Motor neuron (in vitro differentiated cells): ENCODE data around the gene LHX2. TPM values are rescaled to one million over a fixed set of nuclear protein-coding genes. Genes with fewer than 3 reads are reported as not detected.
A peak's percentile ranks its signal among the peaks of the same experiment; 100 is the strongest.

Source experiments
- ATAC-seq, 8 experiments: fragments of 200-7000 bp; cut with Tn5 transposase; replicated peaks in 6 of 8; 2 replicates each; pipeline ENCODE4 v1.8.0; 2021; ENCODE audit warnings: mild to moderate bottlenecking in 8 of 8, moderate library complexity in 8 of 8
- H3K27ac ChIP-seq, 2 donors: fragments of 250-450 bp; sonication (Bioruptor Pico); 2 replicates each; pipeline ENCODE4 v1.9.0; 2021; ENCODE audit warnings: antibody characterized with exemption in 2 of 2, mild to moderate bottlenecking in 2 of 2, moderate library complexity in 1 of 2
- H3K4me1 ChIP-seq, 2 donors: fragments of 250-450 bp; sonication (Bioruptor Pico); replicated peaks in 1 of 2; 2 replicates each; pipeline ENCODE4 v1.6.1; 2021; ENCODE audit warnings: antibody characterized with exemption in 2 of 2, mild to moderate bottlenecking in 2 of 2, moderate library complexity in 1 of 2
- H3K4me3 ChIP-seq, 5 donors: fragments of 250-450 bp; sonication (Bioruptor Pico); 2 replicates each; pipeline ENCODE4 v1.9.0; 2021; ENCODE audit warnings: antibody characterized with exemption in 5 of 5, mild to moderate bottlenecking in 5 of 5, moderate library complexity in 4 of 5
- WGBS, 10 experiments: fragments of 450-650 bp; shearing (Covaris generic); methylation state at CpG; one replicate each; pipeline ENCODE4 v1.0.0; 2022; 5-methylcytosine and 5-hydroxymethylcytosine counted together
- in situ Hi-C, 9 experiments: fragments of 400-800 bp; cut with MboI; loops; one replicate each; pipeline ENCODE4 v1.15.0; 2021; ENCODE audit warnings: low sequenced_read_pairs in 9 of 9, low pct_unique_long_range_greater_than_20kb in 2 of 9; ENCODE audit not compliant: unreplicated experiment in 9 of 9
- total RNA-seq, 8 experiments: library from RNA; unstranded; fragments of 300-600 nt; gene quantifications; 2 replicates each; pipeline versions ENCODE4 v1.2.3 to v1.2.4, GENCODE V29; 2022

The LHX2 gene
- total RNA-seq, 8 experiments from 2014 or later, result 0.31 to 3.6 (median 1.6) TPM; not detected in 1

- 0 to 24% (median 10%) methylated on average over 1 to 4 of the region's 5 CpGs; no CpG with 5 or more reads in 1 of the 10 experiments for WGBS, 10 experiments
- peaks cover 0 to 9% of the 10 kb centered on the region in 2 donors for H3K4me1 ChIP-seq
- no peak overlapping the region for H3K4me3 ChIP-seq
- in situ Hi-C loops, result no loop called here
- no peak overlapping the region for H3K27ac ChIP-seq
- no peak for ATAC-seq
These were observed 9.6 kb upstream of the LHX2 start for GRCh38 chr9:124001866-124002525.

DNA sequence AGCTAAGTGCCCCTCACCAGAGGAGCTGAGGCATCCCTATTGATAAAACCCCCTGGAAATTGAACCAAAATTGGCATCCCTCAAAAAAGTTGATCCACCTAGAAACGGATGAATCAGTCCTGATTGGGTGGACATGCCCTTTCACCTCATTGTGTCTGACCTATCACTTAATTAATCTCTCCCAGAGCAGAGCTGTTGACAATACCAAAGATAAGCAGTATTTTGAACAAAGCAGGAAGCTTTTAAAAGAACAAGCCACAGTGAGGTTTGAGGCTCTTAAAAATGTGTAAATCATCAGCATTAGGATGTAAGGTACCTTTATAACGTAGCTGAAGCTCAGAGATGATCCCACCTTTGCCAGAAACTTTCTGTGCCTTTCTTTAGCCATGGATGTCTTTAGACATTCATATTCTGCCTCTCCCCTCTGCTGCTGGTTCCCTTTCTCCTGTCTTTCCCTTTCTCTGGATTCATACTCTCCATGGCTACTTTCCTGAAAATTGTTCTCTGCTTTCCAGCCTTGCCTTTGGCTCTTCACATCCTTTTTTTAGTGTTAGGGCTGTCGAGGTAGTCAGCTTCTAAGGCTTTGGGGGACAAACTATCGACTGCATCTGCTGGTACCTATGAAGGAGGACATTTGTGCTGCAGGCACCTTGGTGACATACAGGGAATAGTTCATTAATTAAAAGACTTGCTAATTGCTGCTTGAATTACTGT is 7.8 kb upstream of the LHX2 start:
- 0 to 28% (median 6%) methylated on average over 1 to 4 of the region's 4 CpGs; no CpG with 5 or more reads in 1 of the 10 experiments for WGBS, 10 experiments
- ATAC-seq, result no peak
- Histone ChIP-seq H3K4me3 (no peak overlapping the region), H3K4me1 (peaks cover 11 to 17% of the 10 kb centered on the region in 2 donors), H3K27ac (no peak overlapping the region)
- in situ Hi-C loops, result no loop called here

- 0 to 48% (median 16%) methylated on average over 1 to 4 of the region's 4 CpGs; no CpG with 5 or more reads in 1 of the 10 experiments for WGBS, 10 experiments
- Histone ChIP-seq H3K4me1 (peaks cover 15 to 20% of the 10 kb centered on the region in 2 donors), H3K4me3 (no peak overlapping the region), H3K27ac (no peak overlapping the region)
- no peak for ATAC-seq
- in situ Hi-C loops, result no loop called here
These were observed 7.0 kb upstream of the LHX2 start for GRCh38 chr9:124004593-124004992.

DNA sequence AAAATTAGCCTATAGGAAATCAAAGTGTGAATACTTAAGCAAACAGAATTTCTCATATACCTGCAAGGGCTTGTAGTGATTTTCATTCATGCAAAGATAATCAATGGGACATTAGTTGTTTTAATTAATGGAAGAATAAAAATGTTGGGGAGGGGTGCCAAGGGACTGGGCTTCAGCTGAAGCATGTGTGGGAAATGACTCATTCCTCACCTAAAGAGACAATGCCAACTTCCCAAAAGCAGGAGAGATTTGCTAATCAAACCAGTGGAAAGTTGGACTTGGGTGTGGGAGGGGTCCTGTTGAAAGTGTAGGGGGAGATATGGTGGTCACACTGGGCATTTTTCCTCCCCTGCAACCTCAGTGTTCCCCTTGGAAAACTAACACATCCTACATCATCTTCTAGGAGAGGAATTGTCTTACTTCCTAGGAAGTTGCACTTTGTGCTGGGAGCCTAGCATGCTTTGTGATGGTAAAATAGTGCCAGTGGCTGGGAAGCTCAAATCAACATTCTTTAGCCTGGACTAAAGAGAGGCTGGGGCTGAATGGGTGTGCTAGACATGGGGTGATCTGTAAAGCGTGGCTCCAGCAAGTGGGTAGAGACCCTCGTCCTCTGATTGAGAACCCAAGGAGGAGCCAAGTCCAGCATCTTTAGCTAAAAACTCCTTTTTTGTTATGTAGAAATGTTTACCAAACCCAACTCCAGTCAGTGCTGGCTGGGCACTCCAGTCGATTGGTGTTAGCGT is 6.4 kb upstream of the LHX2 start:
- H3K27ac ChIP-seq, result no peak overlapping the region
- in situ Hi-C loops, result no loop called here
- H3K4me3 ChIP-seq, result no peak overlapping the region
- no peak for ATAC-seq
- peaks cover 15 to 19% of the 10 kb centered on the region in 2 donors for H3K4me1 ChIP-seq
- 0 to 25% (median 6%) methylated on average over 1 to 4 of the region's 4 CpGs; no CpG with 5 or more reads in 4 of the 10 experiments for WGBS, 10 experiments

GRCh38 chr9:124006448-124007361 is 4.9 kb upstream of the LHX2 start:
- H3K4me1 ChIP-seq, result peaks cover 17 to 23% of the 10 kb centered on the region in 2 donors
- in situ Hi-C loops, result no loop called here
- 6 to 69% (median 18%) methylated on average over 1 to 12 of the region's 13 CpGs; no CpG with 5 or more reads in 1 of the 10 experiments for WGBS, 10 experiments

GRCh38 chr9:124007565-124008302 is 3.8 kb upstream of the LHX2 start:
- Histone ChIP-seq H3K4me1 (peaks cover 11 to 23% of the 10 kb centered on the region in 2 donors), H3K4me3 (peak overlapping the region in 3 of 5 donors; percentile 18 to 26 (median 19)), H3K27ac (no peak overlapping the region)
- in situ Hi-C loops, result no loop called here
- WGBS, 10 experiments, result 0 to 80% (median 3%) methylated on average over 1 to 18 of the region's 25 CpGs; no CpG with 5 or more reads in 1 of the 10 experiments
- no peak for ATAC-seq

More at GRCh38 chr9:124006448-124007361, 4.9 kb upstream of the LHX2 start:
- no peak overlapping the region for H3K4me3 ChIP-seq
- peak in 1 of 8 experiments; percentile 8 for ATAC-seq
- no peak overlapping the region for H3K27ac ChIP-seq

DNA sequence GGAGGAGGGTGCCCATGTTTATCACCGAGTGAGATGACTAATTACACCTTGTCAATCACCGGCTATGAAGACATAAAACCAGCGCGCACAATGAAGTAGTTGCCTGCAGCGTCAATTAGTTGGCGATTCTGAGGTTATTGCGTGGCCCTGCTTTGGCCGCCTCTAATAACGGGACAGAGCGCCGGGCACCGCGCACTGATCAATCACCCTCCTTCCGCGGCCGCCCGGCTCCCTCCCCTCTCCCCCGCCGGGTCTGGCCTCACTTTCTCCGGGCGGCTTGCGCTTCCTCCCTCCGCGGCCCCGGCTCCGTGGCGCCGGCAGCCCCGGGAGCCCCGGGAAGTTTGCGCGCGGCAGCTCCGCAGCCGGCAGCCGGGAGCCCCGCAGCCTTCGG is 3.3 kb upstream of the LHX2 start:
- no peak overlapping the region for H3K27ac ChIP-seq
- H3K4me3 ChIP-seq, result peak overlapping the region in 4 of 5 donors; percentile 18 to 26 (median 21)
- 0 to 10% (median 0%) methylated on average over 1 to 4 of the region's 38 CpGs; no CpG with 5 or more reads in 6 of the 10 experiments for WGBS, 10 experiments
- in situ Hi-C loops, result no loop called here
- peaks cover 11 to 23% of the 10 kb centered on the region in 2 donors for H3K4me1 ChIP-seq
- no peak for ATAC-seq

- ATAC-seq, result peak in 3 of 8 experiments; percentile 11 to 22 (median 18)
- Histone ChIP-seq H3K4me1 (peaks cover 11 to 23% of the 10 kb centered on the region in 2 donors), H3K27ac (no peak overlapping the region), H3K4me3 (peak overlapping the region in 4 of 5 donors; percentile 18 to 26 (median 21))
- in situ Hi-C loops, result no loop called here
- 0 to 14% (median 0%) methylated on average over 4 to 15 of the region's 65 CpGs; no CpG with 5 or more reads in 4 of the 10 experiments for WGBS, 10 experiments
These were observed 2.7 kb upstream of the LHX2 start for GRCh38 chr9:124008694-124009530.

DNA sequence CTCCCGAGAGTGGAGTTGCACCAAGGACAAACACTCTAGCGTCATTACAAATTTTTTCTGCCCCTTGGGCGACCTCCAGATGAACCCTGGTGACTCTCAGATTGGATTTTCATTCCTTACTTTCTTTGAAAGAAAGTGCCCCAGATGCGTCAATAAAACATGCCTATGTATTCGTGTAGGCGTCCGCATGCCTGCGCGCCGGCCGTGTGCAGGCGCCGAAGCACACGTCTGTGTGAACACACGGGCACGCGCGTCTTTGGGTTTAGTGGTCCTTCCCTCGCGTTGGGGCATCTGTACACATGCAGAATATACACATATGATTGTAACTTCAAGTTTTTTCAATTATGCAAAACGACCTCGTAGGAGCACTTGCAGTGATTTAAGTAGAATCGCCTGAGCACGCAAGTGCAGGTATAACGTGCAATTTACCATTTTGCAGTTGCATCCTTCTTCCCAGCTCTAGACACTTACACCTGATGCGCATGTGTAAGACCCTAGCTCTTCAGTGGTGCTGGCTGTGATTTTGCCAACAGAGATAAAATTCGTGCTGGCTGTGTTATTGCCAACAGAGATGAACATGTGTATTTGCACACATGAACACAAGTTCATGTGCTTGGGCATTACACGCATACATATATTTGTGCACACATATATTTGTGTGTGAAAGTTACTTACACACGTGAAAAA is 1.9 kb upstream of the LHX2 start:
- no peak for ATAC-seq
- peaks cover 11 to 23% of the 10 kb centered on the region in 2 donors for H3K4me1 ChIP-seq
- 9 to 30% (median 17%) methylated on average over 1 to 18 of the region's 29 CpGs; no CpG with 5 or more reads in 2 of the 10 experiments for WGBS, 10 experiments
- in situ Hi-C loops, result no loop called here
- no peak overlapping the region for H3K27ac ChIP-seq
- H3K4me3 ChIP-seq, result no peak overlapping the region

DNA sequence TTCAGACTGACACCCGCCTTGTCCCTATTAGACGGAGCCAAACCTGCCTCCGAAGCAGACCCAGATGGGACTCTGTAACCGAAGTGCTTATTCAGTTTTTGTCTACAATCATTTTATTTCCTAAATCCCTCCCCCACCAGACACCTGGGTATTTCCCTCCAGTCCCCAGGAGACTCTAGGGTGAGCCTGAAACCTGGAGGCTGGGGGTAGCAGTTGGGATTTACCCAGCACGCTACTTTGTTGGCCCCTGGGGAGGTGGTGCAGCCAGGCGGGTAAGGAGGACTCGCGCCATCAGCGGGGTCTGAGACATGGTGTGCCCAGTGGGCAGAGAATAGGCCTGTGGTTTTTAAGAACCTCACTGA is 1.3 kb upstream of the LHX2 start:
- in situ Hi-C loops, result no loop called here
- 22 to 67% (median 47%) methylated on average over 1 to 8 of the region's 9 CpGs; no CpG with 5 or more reads in 5 of the 10 experiments for WGBS, 10 experiments
- Histone ChIP-seq H3K4me1 (peaks cover 11 to 23% of the 10 kb centered on the region in 2 donors), H3K27ac (no peak overlapping the region), H3K4me3 (no peak overlapping the region)
- ATAC-seq, result no peak
